Naive thymus-derived CD8-positive, alpha-beta T cell (primary cell): ENCODE data around the gene EXOC3L4. TPM values are rescaled to one million over a fixed set of nuclear protein-coding genes. Genes with fewer than 3 reads are reported as not detected.

Experiments used
- ATAC-seq, 2 donors: fragments of 150-1000 bp; cut with Tn5 transposase in 1 of 2; sonication (Bioruptor Pico), chemical (Tn5 transposase) in 1 of 2; 1 replicate in 1 of 2; 2 replicates in 1 of 2; pipeline ENCODE4 v1.10.0; 2021; ENCODE audit warnings: mild to moderate bottlenecking in 2 of 2, moderate library complexity in 2 of 2
- POLR2A ChIA-PET: fragments of 350-600 bp; sonication (Branson Sonifier 250); formaldehyde crosslinking; loops from one replicate; lab custom pipeline; 2021; ENCODE audit warnings: antibody characterized with exemption; lab: Charles Lee
- DNase-seq, 10 donors: peaks; one replicate each; pipeline versions ENCODE4 v3.0.0 to v3.0.0-alpha.2; 2020 to 2022
- H3K27ac Mint-ChIP-seq, 10 donors: one replicate each; pipeline ENCODE4 v1.8.0; 2020 to 2022; ENCODE audit warnings: mild to moderate bottlenecking in 10 of 10, mixed read lengths in 10 of 10, moderate library complexity in 4 of 10, inconsistent platforms in 1 of 10
- H3K27me3 Mint-ChIP-seq, 5 donors: one replicate each; pipeline ENCODE4 v1.8.0; 2021 to 2022; ENCODE audit warnings: mixed read lengths in 5 of 5
- H3K36me3 Mint-ChIP-seq, 3 donors: one replicate each; pipeline ENCODE4 v1.8.0; 2020 to 2022; ENCODE audit warnings: mixed read lengths in 3 of 3, mild to moderate bottlenecking in 2 of 3, inconsistent platforms in 1 of 3
- H3K4me1 Mint-ChIP-seq, 4 donors: one replicate each; pipeline ENCODE4 v1.8.0; 2021 to 2022; ENCODE audit warnings: mixed read lengths in 4 of 4
- H3K4me3 Mint-ChIP-seq, 10 donors: one replicate each; pipeline ENCODE4 v1.8.0; 2020 to 2022; ENCODE audit warnings: mild to moderate bottlenecking in 10 of 10, mixed read lengths in 10 of 10, moderate library complexity in 6 of 10, inconsistent platforms in 1 of 10
- H3K9me3 Mint-ChIP-seq, 9 donors: one replicate each; pipeline ENCODE4 v1.8.0; 2020 to 2022; ENCODE audit warnings: mixed read lengths in 9 of 9, mild to moderate bottlenecking in 3 of 9, inconsistent platforms in 1 of 9, moderate library complexity in 1 of 9
- polyA plus RNA-seq, 3 donors: library from polyadenylated mRNA; unstranded; fragments of 300-500 nt; fragmentation: Illumina TruSeq; gene quantifications; one replicate each; pipeline ENCODE4 v1.2.3, GENCODE V29; 2021
- total RNA-seq, 8 experiments: library from RNA in 2 of 8; stranded (reverse) in 2 of 8; gene quantifications; one replicate each; pipeline ENCODE4 v1.2.3 and lab custom pipeline; 2021 to 2026

EXOC3L4 gene
- total and polyA plus RNA-seq, 5 experiments from 2014 or later: not detected

DNA sequence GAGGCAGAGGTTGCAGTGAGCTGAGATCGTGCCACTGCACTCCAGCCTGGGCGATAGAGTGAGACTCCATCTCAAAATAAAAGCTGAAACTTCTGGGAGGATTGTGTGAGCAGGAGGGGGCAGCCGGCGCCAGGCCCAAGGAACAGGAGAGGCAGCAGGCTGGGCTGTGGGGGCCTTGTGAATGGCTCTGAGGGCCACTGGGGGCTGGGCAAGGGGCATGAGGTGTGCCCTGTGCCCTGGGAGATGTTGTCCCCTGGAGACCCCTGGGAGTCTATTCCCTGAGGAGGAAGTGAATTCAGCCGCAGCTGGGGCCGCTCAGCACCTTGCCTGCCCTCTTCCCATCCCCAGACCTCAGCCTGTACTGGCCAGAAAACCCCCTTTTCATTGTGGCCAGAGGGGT is 5.6 kb upstream of the EXOC3L4 start:
- Mint-ChIP-seq H3K36me3 (no peaks in the 10 kb centered on the region), H3K27me3 (peaks cover 5 to 43% (median 13%) of the 10 kb centered on the region in 5 donors), H3K4me3 (no peak overlapping the region), H3K4me1 (peaks cover 0 to 9% (median 3%) of the 10 kb centered on the region in 4 donors), H3K9me3 (peaks cover 0 to 2% (median 0%) of the 10 kb centered on the region in 9 donors), H3K27ac (peak overlapping the region in 1 of 10 donors; percentile 33)
- POLR2A ChIA-PET: no interaction called here
- ATAC-seq (no peak), DNase-seq (peak in 1 of 10 donors; percentile 2)

DNA sequence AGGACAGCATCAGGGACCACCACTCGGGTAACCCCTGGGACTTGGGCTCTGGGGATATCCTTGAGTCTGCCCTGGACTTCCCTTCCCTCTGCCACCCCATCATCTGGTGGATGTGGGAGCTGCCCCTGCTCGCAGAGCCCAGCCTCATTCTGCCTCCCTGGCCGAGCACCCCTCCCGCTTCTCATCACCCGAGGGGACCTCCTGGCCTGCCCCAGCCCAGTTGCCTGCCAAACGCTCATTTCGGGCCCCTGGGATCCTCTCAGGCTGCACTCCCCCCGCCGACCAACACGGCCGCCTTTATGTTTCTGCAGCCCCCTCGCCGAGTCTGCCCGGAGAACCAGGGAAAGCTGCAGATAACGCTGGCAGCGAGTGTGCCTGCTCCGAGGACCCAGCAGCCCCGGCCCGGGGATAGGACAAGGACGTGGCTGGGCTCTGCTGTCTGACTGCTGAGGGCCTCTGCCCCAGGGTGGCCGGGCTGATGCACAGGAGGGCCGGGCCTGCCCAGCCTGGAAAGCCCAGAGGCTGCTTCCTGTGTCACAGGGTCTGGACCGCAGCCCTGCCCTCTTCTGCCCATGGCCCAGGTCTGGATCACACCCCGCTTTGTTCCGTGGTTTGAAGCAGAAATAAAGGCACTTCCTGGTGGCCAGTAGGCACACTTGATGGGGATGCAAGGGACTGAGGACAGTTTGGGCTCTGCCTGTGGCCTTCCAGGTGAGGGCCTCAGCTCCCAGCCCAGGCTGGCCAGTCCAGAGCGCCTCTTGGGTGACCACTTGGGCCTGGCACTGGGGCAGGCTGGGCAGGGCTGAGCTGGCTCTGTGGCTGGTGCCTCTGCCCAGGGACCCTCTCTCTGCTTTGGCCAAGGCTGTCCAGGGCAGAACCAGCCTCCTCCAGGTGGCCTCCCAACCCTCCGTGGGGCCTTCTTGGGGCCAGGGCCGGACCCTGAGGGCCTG is 4.9 kb upstream of the EXOC3L4 start:
- no peak for ATAC-seq
- peaks cover 3 to 37% (median 13%) of the 10 kb centered on the region in 5 donors for H3K27me3 Mint-ChIP-seq
- H3K4me1 Mint-ChIP-seq: peaks cover 0 to 9% (median 3%) of the 10 kb centered on the region in 4 donors
- no peaks in the 10 kb centered on the region for H3K36me3 Mint-ChIP-seq
- POLR2A ChIA-PET: no interaction called here
- DNase-seq: peak in 1 of 10 donors; percentile 6
- peaks cover 0 to under 1% (median 0%) of the 10 kb centered on the region in 9 donors for H3K9me3 Mint-ChIP-seq
- H3K4me3 Mint-ChIP-seq: no peak overlapping the region
- no peak overlapping the region for H3K27ac Mint-ChIP-seq

DNA sequence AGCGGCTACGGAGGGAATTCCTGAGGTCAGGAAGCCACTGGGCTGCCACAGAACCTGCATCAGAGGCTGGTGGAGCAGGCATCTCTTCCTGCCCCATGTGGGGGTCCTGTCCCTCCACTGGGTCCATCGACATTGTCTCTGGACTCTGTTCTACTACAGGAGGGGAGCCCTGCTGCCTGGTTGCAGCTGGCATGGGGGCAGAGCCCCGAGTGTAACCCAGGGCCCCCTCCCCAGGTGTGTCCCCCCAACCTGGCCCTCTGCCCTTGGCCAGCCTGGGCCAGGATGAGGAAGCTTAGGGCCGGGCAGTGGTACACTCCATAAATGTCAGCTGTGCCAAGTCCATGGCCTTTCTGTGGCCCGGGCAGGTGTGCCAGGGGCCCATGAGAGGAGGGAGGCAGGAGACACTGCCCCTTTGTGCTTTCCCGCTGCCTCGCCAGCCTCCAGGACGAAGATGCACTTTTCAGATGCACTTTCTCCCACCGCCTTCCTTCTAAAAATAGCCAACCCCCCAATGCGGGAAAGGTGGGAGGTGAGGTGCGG is 4.0 kb upstream of the EXOC3L4 start:
- peak in 1 of 10 donors; percentile 1 for DNase-seq
- Mint-ChIP-seq H3K4me1 (peaks cover 0 to 9% (median 3%) of the 10 kb centered on the region in 4 donors), H3K4me3 (peak overlapping the region; percentile 29 to 74 (median 64)), H3K9me3 (no peaks in the 10 kb centered on the region), H3K36me3 (no peaks in the 10 kb centered on the region), H3K27ac (peak overlapping the region in 3 of 10 donors; percentile 37 to 76 (median 52)), H3K27me3 (peaks cover under 1 to 28% (median 13%) of the 10 kb centered on the region in 5 donors)
- POLR2A ChIA-PET: no interaction called here
- ATAC-seq: no peak

DNA sequence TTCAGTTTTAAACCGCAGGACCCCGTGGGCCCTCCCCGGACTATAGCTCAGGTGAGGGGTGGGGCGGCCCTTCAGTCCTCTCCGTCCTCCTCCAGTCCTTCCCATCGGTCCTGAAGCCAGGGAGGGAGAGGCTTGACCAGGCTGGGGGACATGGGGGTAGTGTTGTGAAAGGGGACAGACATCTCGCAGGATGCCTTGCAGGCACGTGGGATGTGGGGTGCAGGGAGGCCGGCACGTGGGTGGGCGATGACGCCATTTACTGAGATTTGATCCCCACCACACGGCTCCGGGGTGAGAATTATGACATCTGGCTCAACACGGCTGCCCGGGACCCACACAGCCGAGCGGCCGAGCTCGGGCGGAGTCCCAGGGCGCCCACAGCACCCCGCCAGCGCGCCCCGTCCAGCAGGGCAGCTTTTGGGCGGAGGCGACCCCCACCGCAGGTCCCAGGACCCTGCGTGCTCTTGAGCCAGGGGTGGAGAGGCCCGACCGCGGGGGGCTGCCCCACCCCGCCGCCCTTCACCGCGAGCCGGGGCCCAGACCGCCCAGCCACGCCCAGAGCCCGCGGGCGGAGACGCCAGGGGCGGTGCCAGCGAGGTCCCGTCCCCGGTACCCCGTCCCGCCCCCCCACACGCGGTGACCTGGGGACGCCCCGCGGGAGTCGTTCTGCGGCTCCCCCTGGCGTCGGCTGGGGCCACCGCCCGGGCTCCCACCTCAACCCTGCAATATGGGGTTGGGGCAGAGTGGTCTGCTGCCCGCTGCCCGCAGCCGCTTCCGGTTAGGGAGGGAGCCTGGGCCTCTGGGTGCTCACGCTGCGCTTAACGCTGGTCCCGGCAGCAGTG is 3.3 kb upstream of the EXOC3L4 start:
- Mint-ChIP-seq H3K27me3 (peaks cover 0 to 22% (median 11%) of the 10 kb centered on the region in 5 donors), H3K27ac (peak overlapping the region in 3 of 10 donors; percentile 37 to 76 (median 52)), H3K4me3 (peak overlapping the region; percentile 45 to 75 (median 65)), H3K36me3 (no peaks in the 10 kb centered on the region), H3K4me1 (peaks cover 0 to 9% (median 3%) of the 10 kb centered on the region in 4 donors), H3K9me3 (no peaks in the 10 kb centered on the region)
- DNase-seq: peak; percentile 63 to 87 (median 74)
- peak; percentile 92 to 96 for ATAC-seq
- POLR2A ChIA-PET: no interaction called here

DNA sequence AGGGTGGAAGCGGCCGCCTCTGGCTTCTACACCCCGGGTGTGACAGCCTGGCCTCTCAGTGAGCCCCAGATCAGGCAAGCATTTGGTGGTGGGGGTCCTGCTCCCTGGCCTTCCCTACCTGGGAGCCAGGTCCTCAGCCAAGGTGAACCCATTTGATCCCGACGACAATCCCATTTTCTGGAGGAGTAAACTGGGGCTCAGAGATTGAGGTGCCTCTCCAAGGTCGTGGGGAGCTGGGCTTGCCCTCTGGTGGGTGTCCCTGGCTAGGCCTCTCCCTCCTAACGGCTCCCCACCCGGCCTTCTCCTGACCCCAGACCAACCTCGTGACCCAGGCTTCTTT is 2.7 kb upstream of the EXOC3L4 start:
- Mint-ChIP-seq H3K36me3 (no peaks in the 10 kb centered on the region), H3K27ac (no peak overlapping the region), H3K4me1 (peaks cover 0 to 9% (median 3%) of the 10 kb centered on the region in 4 donors), H3K4me3 (peak overlapping the region in 8 of 10 donors; percentile 10 to 63 (median 30)), H3K9me3 (no peaks in the 10 kb centered on the region), H3K27me3 (peaks cover 0 to 20% (median 10%) of the 10 kb centered on the region in 5 donors)
- ATAC-seq (no peak), DNase-seq (no peak)
- POLR2A ChIA-PET: no interaction called here

DNA sequence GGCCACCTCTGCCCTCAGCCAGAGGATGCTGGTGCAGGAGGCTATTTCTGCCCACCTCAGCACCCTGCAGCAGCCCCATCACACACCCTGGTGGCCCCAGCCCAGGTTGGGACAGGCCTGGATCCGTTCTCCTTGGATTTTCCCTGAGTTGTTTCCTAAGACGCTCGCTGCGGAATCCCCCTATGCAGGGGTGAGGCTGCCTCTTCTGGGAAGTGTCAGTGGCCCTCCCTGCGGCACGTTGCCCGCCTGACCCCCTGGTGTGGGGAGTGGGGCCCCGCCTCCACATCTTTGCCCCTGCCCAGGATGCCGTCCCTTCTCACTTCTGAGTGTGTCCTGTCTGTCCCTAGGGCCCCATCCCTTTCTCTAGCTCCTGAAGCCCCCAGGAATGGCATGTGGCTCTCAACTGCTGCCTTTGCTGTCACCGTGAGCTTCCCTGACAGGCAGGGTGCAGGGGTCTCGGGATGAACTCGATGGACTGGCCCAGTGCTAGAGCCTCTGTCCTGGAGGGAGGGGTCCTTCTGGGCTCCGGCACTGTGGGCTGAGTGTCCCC is 594 bp upstream of the EXOC3L4 start:
- no peaks in the 10 kb centered on the region for H3K36me3 Mint-ChIP-seq

DNA sequence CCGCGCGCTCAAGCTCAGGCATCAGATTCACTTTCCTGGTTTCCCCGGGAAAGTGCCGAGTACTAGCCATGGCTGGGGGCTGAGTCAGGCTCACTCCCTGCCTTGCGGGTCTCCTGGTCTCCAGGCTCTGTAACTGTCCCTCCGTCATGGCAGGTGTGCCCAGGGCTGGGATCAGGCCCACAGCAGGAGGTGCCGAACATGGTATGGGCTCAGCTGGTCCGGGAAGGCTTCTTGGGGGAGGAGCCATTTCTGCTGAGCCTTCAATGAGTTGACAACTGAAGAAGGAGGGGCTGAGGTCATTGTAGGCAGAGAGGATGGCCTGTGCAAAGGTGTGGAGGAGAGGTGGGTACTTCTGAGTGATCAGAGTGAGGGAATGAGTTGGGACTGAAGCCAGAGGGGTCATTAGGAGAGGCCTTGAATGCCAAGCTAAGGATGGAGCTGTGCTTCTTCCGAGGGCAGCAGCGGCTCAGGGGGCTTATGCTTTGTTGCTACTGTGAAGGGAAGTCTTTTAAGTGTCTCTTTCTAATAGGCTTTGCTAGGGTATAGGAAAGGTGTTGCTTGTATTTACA is 769 bp downstream of the EXOC3L4 start:
- DNase-seq (no peak), ATAC-seq (no peak)
- Mint-ChIP-seq H3K9me3 (no peaks in the 10 kb centered on the region), H3K27me3 (peaks cover 0 to 17% (median 9%) of the 10 kb centered on the region in 5 donors), H3K27ac (peak overlapping the region in 1 of 10 donors; percentile 73), H3K4me1 (peaks cover 0 to 9% (median 3%) of the 10 kb centered on the region in 4 donors), H3K36me3 (no peaks in the 10 kb centered on the region), H3K4me3 (no peak overlapping the region)
- POLR2A ChIA-PET: no interaction called here

More for the DNA sequence above, 594 bp upstream of the EXOC3L4 start:
- no peak for DNase-seq
- peaks cover 0 to 17% (median 9%) of the 10 kb centered on the region in 5 donors for H3K27me3 Mint-ChIP-seq
- H3K27ac Mint-ChIP-seq: no peak overlapping the region
- H3K4me1 Mint-ChIP-seq: peaks cover 0 to 9% (median 3%) of the 10 kb centered on the region in 4 donors
- H3K4me3 Mint-ChIP-seq: peak overlapping the region in 1 of 10 donors; percentile 30
- no peaks in the 10 kb centered on the region for H3K9me3 Mint-ChIP-seq
- no peak for ATAC-seq
- POLR2A ChIA-PET: no interaction called here

DNA sequence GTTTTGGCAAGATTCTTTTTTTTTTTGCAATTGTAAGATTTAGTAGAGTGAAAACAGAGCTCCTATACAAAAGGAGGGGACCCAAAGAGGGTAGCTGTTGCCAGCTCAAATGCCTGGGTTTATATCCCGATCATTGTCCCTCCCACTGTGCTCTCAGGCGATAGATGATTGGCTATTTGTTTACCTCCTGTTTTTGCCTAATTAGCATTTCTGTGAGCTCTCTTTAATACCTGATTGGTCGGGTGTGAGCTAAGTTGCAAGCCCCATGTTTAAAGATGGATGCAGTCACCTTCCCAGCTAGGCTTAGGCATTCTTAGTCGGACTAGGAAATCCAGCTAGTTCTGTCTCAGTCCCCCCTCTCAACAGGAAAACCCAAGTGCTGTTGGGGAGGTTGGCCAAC is 1.9 kb downstream of the EXOC3L4 start:
- H3K36me3 Mint-ChIP-seq: no peaks in the 10 kb centered on the region
- DNase-seq: no peak
- no peaks in the 10 kb centered on the region for H3K9me3 Mint-ChIP-seq
- no peak overlapping the region for H3K4me3 Mint-ChIP-seq
- H3K27ac Mint-ChIP-seq: no peak overlapping the region
- peaks cover 0 to 8% (median 0%) of the 10 kb centered on the region in 4 donors for H3K4me1 Mint-ChIP-seq
- POLR2A ChIA-PET: no interaction called here
- peaks cover 3 to 23% (median 12%) of the 10 kb centered on the region in 5 donors for H3K27me3 Mint-ChIP-seq
- no peak for ATAC-seq

DNA sequence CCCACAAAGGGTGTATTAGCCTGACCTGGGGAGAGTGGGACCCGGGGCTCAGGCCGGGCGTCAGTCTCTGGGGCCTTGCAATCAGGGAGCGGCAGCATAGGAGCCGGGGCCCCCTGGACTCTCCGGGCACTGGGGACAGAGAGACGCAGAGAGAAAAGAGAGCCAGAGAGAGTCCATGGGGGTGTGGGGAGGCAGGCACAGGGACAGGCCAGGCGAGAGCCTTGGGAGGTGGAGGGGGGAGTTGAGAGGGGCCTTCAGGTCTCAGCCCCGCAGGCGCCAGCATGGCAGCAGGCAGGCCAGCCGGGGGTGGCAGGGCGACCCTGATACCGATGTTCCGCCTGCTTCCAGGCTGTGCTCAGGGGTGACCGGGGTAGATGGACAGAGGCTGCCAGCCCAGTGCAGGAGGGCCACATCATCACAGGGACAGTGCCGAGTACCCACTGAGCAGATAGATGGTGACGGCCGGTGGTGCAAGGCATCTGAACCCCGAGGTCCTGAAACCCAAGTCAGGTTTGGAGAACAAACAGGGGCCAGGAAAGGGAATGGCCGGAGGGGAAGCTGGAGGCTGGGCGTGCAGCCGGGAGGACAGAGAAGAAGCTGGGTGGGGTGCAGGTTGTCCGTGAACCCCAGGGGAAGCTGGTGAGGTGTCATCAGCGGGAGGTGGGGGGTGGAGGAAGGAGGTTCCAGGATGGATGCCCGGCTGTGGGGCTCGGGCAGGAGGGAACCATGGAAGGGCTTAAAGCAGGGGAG is 2.9 kb downstream of the EXOC3L4 start:
- ATAC-seq: no peak
- Mint-ChIP-seq H3K27ac (no peak overlapping the region), H3K36me3 (no peaks in the 10 kb centered on the region), H3K9me3 (no peaks in the 10 kb centered on the region), H3K4me1 (peaks cover 0 to 4% (median 0%) of the 10 kb centered on the region in 4 donors), H3K4me3 (no peak overlapping the region), H3K27me3 (peaks cover 5 to 29% (median 15%) of the 10 kb centered on the region in 5 donors)
- DNase-seq: no peak
- POLR2A ChIA-PET: no interaction called here

DNA sequence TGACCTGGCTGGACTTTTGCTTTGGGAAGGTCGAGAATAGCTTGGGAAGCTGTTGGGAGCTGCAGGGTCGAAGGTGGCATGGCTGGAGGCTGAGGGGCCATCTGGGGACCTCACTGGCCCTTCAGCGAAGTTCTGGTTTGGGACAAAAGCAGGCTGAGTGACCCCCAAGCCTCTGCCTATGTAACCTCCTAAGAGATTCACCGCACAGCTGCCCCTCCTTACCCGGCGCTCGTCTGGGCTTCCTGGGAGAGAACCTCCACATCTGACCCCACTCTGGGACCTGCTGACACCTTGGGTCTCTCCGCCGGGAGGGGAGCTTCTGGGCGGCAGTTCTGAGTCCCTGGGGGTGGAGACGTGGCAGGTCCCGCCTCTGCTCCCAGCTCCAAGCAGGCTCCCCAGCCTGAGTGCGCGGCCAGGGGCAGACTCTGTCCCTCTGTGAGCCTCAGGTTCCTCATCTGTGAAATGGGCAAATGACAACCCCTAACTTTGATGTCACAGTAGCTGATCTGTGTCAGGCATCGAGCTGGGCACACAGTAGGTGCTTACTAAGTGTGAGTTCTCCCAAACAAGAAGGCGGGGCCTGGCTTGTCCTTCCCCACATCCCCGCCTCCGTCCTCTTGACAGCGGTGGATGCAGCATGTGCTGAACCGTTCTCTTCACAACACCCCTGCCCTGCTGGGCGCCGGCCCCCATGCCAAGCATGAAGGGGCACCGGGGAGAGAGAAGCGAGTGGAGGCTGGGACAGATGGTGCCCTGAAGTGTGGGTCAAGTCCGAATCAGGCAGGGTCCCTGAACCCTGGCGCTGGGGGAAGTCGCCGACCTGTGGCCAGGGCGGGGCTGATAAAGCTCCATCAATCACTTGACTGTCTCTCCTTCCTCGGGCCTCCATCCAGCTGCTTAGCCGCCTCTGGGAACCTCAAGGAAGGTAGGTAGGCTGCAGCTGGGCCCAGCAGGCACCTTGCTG is 3.8 kb downstream of the EXOC3L4 start:
- DNase-seq: no peak
- Mint-ChIP-seq H3K4me1 (peaks cover 0 to 4% (median 0%) of the 10 kb centered on the region in 4 donors), H3K36me3 (no peaks in the 10 kb centered on the region), H3K27ac (no peak overlapping the region), H3K27me3 (peaks cover 5 to 37% (median 15%) of the 10 kb centered on the region in 5 donors), H3K9me3 (no peaks in the 10 kb centered on the region), H3K4me3 (no peak overlapping the region)
- POLR2A ChIA-PET: no interaction called here
- no peak for ATAC-seq
